HG02798 (cell line): ENCODE data around the gene TACC3.

Source experiments
- ATAC-seq: cut with Tn5 transposase; IDR thresholded peaks from one replicate; pipeline ENCODE4 v1.9.1; 2021; ENCODE audit warnings: mild to moderate bottlenecking; ENCODE audit not compliant: unreplicated experiment, poor library complexity

The TACC3 gene

GRCh38 chr4:1769692-1770091 lies 48.4 kb downstream of the TACC3 start:
- ATAC-seq = no peak

- ATAC-seq = no peak
Measured at GRCh38 chr4:1770245-1770644, 48.9 kb downstream of the TACC3 start.

- no peak for ATAC-seq
Measured at GRCh38 chr4:1770791-1771231, 49.5 kb downstream of the TACC3 start.

- ATAC-seq = no peak
Measured at GRCh38 chr4:1771555-1772305, 50.4 kb downstream of the TACC3 start.

- no peak for ATAC-seq
Measured at GRCh38 chr4:1772853-1773538, 51.7 kb downstream of the TACC3 start.

- ATAC-seq = no peak
Measured at GRCh38 chr4:1773754-1774153, 52.4 kb downstream of the TACC3 start.

- ATAC-seq = no peak
Measured at GRCh38 chr4:1775731-1776500, 54.6 kb downstream of the TACC3 start.

- no peak for ATAC-seq
Measured at GRCh38 chr4:1776521-1777161, 55.3 kb downstream of the TACC3 start.

- ATAC-seq = no peak
Measured at GRCh38 chr4:1777822-1778641, 56.7 kb downstream of the TACC3 start.

- no peak for ATAC-seq
Measured at GRCh38 chr4:1778642-1779392, 57.5 kb downstream of the TACC3 start.

GRCh38 chr4:1779588-1780382 lies 58.5 kb downstream of the TACC3 start:
- ATAC-seq = no peak

- ATAC-seq = no peak
Measured at GRCh38 chr4:1780435-1780834, 59.1 kb downstream of the TACC3 start.

GRCh38 chr4:1783015-1783414 lies 61.7 kb downstream of the TACC3 start:
- ATAC-seq = no peak

- ATAC-seq = no peak
Measured at GRCh38 chr4:1783970-1784369, 62.6 kb downstream of the TACC3 start.

- no peak for ATAC-seq
Measured at GRCh38 chr4:1784395-1784788, 63.1 kb downstream of the TACC3 start.

- no peak for ATAC-seq
Measured at GRCh38 chr4:1784789-1785591, 63.7 kb downstream of the TACC3 start.

GRCh38 chr4:1785592-1785991 lies 64.3 kb downstream of the TACC3 start:
- no peak for ATAC-seq
